OCI-LY7 (cell line): ENCODE data around the gene TRAPPC10. TPM values are rescaled to one million over a fixed set of nuclear protein-coding genes. Genes with fewer than 3 reads are reported as not detected.

Source experiments
- BruUV-seq: library from RNA; stranded (reverse); fragments of 400-500 nt; replicated peaks from 2 replicates; lab custom pipeline; 2021; lab: Mats Ljungman, UMichigan
- CTCF ChIA-PET: fragments of 300-600 bp; sonication (Branson Sonifier 250); formaldehyde crosslinking; loops from one replicate; lab custom pipeline; 2022; ENCODE audit warnings: antibody characterized with exemption; ENCODE audit not compliant: unreplicated experiment; lab: Charles Lee
- POLR2A ChIA-PET: fragments of 300-600 bp; sonication (Branson Sonifier 250); formaldehyde crosslinking; loops from one replicate; lab custom pipeline; 2022; ENCODE audit warnings: antibody characterized with exemption; lab: Charles Lee
- DNase-seq: peaks from one replicate; pipeline ENCODE4 v3.0.0-alpha.2; 2015; ENCODE audit warnings: low spot score
- H2AFZ ChIP-seq: fragments of 200-600 bp; sonication (generic), shearing (Covaris generic); 2 replicates; pipeline ENCODE4 v1.6.1; 2014; ENCODE audit warnings: mild to moderate bottlenecking, antibody characterized with exemption, low read length, moderate library complexity
- H3K27ac ChIP-seq: fragments of 200-600 bp; sonication (generic); 2 replicates; pipeline ENCODE4 v1.5.1; 2014; ENCODE audit warnings: mixed run types, low read depth, mild to moderate bottlenecking, moderate library complexity, low read length, inconsistent platforms; ENCODE audit not compliant: poor library complexity, severe bottlenecking
- H3K36me3 ChIP-seq: fragments of 200-600 bp; sonication (generic); 2 replicates; pipeline ENCODE4 v1.6.1; 2014; ENCODE audit warnings: mild to moderate bottlenecking, antibody characterized with exemption, low read length, moderate library complexity, mixed read lengths; ENCODE audit not compliant: insufficient read depth
- H3K4me1 ChIP-seq: fragments of 200-600 bp; sonication (generic); 2 replicates; pipeline ENCODE4 v1.5.1; 2014; ENCODE audit warnings: mild to moderate bottlenecking, low read length; ENCODE audit not compliant: insufficient read depth, poor library complexity, severe bottlenecking
- H3K4me2 ChIP-seq: fragments of 200-600 bp; sonication (generic); 2 replicates; pipeline ENCODE4 v1.6.1; 2014; ENCODE audit warnings: mild to moderate bottlenecking, low read length
- H3K4me3 ChIP-seq: fragments of 200-600 bp; sonication (generic); 2 replicates; pipeline ENCODE4 v1.5.1; 2014; ENCODE audit warnings: mild to moderate bottlenecking, low read depth, low read length; ENCODE audit not compliant: poor library complexity, severe bottlenecking
- H3K79me2 ChIP-seq: fragments of 200-600 bp; sonication (generic); 2 replicates; pipeline ENCODE4 v1.6.1; 2016; ENCODE audit warnings: low read depth, mild to moderate bottlenecking, low read length, moderate library complexity, mixed read lengths; ENCODE audit not compliant: insufficient read depth
- H3K9me2 ChIP-seq: fragments of 200-600 bp; sonication (generic); 2 replicates; pipeline ENCODE4 v1.6.1; 2016; ENCODE audit warnings: mild to moderate bottlenecking, low read length, mixed read lengths; ENCODE audit not compliant: insufficient read depth
- H3K9me3 ChIP-seq: fragments of 200-600 bp; sonication (generic); 2 replicates; pipeline ENCODE4 v1.6.1; 2014; ENCODE audit warnings: mild to moderate bottlenecking, mixed run types, low read length, mixed read lengths
- H4K20me1 ChIP-seq: fragments of 200-600 bp; sonication (generic); 2 replicates; pipeline ENCODE4 v1.6.1; 2014; ENCODE audit warnings: mild to moderate bottlenecking, antibody characterized with exemption, low read length, moderate library complexity, mixed read lengths; ENCODE audit not compliant: insufficient read depth
- CTCF ChIP-seq: fragments of 200-600 bp; sonication (generic); conservative IDR thresholded peaks from 2 replicates; pipeline ENCODE4 v1.5.1; 2014; ENCODE audit warnings: mild to moderate bottlenecking, antibody characterized with exemption, low read length, moderate library complexity, mixed read lengths
- EZH2phosphoT487 ChIP-seq: fragments of 200-600 bp; sonication (generic); IDR thresholded peaks from 2 replicates; pipeline ENCODE4 v1.6.1; 2018; ENCODE audit warnings: low read depth, borderline replicate concordance, mild to moderate bottlenecking, mixed run types, antibody characterized with exemption, low read length, moderate library complexity, mixed read lengths
- intact Hi-C: fragments of 100-400 bp; cut with micrococcal nuclease; formaldehyde crosslinking; loops from one replicate; pipeline ENCODE4 v1.10.0; 2022; ENCODE audit not compliant: unreplicated experiment
- total RNA-seq, 2 experiments: library from RNA; depleted of rRNA in 1 of 2; stranded (reverse); fragments of >200 nt in 1 of 2; shearing (Covaris generic) in 1 of 2; gene quantifications; 2 replicates each; pipeline ENCODE4 v1.2.3, GENCODE V29; 2014 to 2022

Gene TRAPPC10
- total RNA-seq, 2 experiments from 2014 or later, result 37.4 to 54.7 TPM

GRCh38 chr21:44018813-44019567 lies 6.9 kb downstream of the TRAPPC10 start:
- no peaks in the 10 kb centered on the region for H3K9me2 ChIP-seq
- 0 out of 2 replicates have a peak overlapping the region, but pooled peaks have one; percentile 9 for H3K4me2 ChIP-seq
- TF ChIP-seq CTCF, result no peak
- TF ChIP-seq EZH2phosphoT487, result no peak
- no peak overlapping the region for H2AFZ ChIP-seq
- BruUV-seq, result no TSS peak
- H3K27ac ChIP-seq, result no peak overlapping the region
- POLR2A ChIA-PET, result interaction anchor here (0.6 kb wide), 1 partner anchor 201 kb away, joined by 5 read pairs; no protein-coding TSS in a partner anchor
- intact Hi-C loops, result no loop called here
- no peak overlapping the region for H3K4me3 ChIP-seq
- peaks cover 96% of the 10 kb centered on the region for H3K79me2 ChIP-seq
- peaks cover 59% of the 10 kb centered on the region for H3K4me1 ChIP-seq
- no peak for DNase-seq
- no peaks in the 10 kb centered on the region for H3K9me3 ChIP-seq
- H4K20me1 ChIP-seq, result peaks cover 14% of the 10 kb centered on the region
- CTCF ChIA-PET, result no interaction called here
- H3K36me3 ChIP-seq, result peaks cover 15% of the 10 kb centered on the region

DNA sequence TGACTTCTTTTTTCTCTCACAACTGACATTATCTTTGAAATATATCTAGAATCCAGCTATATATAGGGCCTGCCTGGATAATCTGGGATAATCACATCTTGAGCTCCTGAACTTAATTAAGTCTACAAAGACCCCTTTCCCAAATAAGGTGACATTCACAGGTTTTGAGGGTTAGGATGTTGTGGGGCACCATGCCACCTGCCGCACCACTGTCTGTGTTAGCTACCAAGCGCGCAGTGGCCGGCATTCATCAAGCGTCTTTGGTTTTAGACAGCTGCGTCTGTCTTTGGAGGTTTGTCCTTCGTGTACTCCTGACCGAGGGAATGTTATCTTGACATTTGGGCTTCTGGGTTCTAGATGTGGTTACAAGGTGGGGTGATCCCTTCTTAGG lies 7.5 kb downstream of the TRAPPC10 start:
- no peaks in the 10 kb centered on the region for H3K9me2 ChIP-seq
- no peak overlapping the region for H3K4me3 ChIP-seq
- peaks cover 53% of the 10 kb centered on the region for H3K4me1 ChIP-seq
- H3K27ac ChIP-seq, result no peak overlapping the region
- no peak overlapping the region for H2AFZ ChIP-seq
- no peak for DNase-seq
- peaks cover 96% of the 10 kb centered on the region for H3K79me2 ChIP-seq
- ChIA-PET POLR2A (interaction anchor here (0.6 kb wide), 1 partner anchor 202 kb away, joined by 5 read pairs; no protein-coding TSS in a partner anchor), CTCF (no interaction called here)
- no peak overlapping the region for H3K4me2 ChIP-seq
- TF ChIP-seq CTCF (no peak), EZH2phosphoT487 (no peak)
- H4K20me1 ChIP-seq, result peaks cover 16% of the 10 kb centered on the region
- intact Hi-C loops, result no loop called here
- no peaks in the 10 kb centered on the region for H3K9me3 ChIP-seq
- peaks cover 18% of the 10 kb centered on the region for H3K36me3 ChIP-seq
- no TSS peak for BruUV-seq

DNA sequence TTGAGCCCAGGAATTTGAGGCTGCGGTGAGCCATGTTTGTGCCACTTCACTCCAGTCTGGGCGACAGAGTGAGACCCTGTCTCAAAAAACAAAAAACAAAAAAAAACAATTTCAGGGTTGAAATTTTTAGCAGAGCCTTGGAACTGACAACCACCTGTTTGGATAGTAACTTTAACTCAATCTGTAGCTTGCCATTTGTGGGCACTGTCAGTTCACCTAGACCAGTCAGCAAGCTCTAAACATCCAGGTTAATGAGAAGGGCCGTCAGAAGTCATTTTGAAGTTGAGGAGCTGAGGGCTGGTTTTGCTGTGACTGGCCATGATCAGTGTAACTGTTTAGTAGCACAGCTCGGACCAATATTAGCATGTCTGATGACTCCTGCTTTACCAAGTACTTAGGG lies 8.4 kb downstream of the TRAPPC10 start:
- peaks cover 23% of the 10 kb centered on the region for H4K20me1 ChIP-seq
- no peaks in the 10 kb centered on the region for H3K9me3 ChIP-seq
- peaks cover 54% of the 10 kb centered on the region for H3K4me1 ChIP-seq
- intact Hi-C loops, result no loop called here
- CTCF ChIA-PET, result interaction anchor here (0.6 kb wide), 1 partner anchor 198 kb away, joined by 3 read pairs; no protein-coding TSS in a partner anchor
- no peak for TF ChIP-seq CTCF
- no peak for TF ChIP-seq EZH2phosphoT487
- no peak overlapping the region for H3K4me3 ChIP-seq
- H3K27ac ChIP-seq, result no peak overlapping the region
- peaks cover 96% of the 10 kb centered on the region for H3K79me2 ChIP-seq
- no peak for DNase-seq
- H3K36me3 ChIP-seq, result peaks cover 17% of the 10 kb centered on the region
- no peaks in the 10 kb centered on the region for H3K9me2 ChIP-seq
- H2AFZ ChIP-seq, result no peak overlapping the region
- no TSS peak for BruUV-seq
- POLR2A ChIA-PET, result interaction anchor here (0.8 to 1.3 kb wide), 2 partner anchors 11 to 17 kb away, joined by 3 to 5 read pairs; no protein-coding TSS in a partner anchor
- no peak overlapping the region for H3K4me2 ChIP-seq
